Cerebellar cortex (tissue), 1 donor: ENCODE measurements around the gene SPG21.

ENCODE experiments used
- DNase-seq: peaks from one replicate; pipeline ENCODE4 v3.0.0-alpha.2; 2015; ENCODE audit warnings: low spot score

SPG21 gene

DNA sequence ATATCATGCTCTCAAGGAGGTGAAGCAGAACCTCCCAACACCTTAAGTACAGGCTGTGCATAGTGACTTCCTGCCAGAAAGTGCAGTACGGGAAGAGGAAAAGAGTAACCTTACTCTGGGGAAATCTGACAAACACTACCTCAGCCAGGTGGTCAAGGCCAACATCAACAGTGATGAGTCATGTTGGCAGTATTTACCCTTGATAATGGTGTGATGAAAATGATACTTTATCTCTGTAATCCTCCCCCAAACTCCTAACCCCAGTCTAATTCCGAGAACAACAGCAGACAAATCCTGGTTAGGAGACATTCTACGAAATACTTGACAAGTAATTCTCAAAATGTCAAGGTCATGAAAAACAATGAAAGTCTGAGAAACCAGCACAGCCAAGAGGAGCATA, 51.5 kb downstream of the SPG21 start:
- DNase-seq, result no peak

DNA sequence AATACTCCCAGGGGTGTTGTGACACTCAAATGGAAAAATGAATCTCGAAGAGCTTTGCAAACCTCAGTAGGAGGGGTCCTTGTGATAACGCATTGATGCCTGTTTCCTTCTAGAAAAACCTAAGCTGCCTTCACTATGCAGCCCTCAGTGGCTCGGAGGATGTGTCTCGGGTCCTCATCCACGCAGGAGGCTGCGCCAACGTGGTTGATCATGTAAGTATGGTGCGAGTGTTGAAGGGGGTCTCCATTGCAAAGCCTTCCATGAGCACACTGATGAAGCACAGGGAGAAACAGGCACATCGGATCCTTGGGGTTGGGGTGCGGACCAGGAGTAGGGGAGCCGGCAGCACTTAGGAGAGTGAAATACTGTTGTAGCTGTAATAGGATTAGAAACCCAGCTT, 55.7 kb downstream of the SPG21 start:
- no peak for DNase-seq

DNA sequence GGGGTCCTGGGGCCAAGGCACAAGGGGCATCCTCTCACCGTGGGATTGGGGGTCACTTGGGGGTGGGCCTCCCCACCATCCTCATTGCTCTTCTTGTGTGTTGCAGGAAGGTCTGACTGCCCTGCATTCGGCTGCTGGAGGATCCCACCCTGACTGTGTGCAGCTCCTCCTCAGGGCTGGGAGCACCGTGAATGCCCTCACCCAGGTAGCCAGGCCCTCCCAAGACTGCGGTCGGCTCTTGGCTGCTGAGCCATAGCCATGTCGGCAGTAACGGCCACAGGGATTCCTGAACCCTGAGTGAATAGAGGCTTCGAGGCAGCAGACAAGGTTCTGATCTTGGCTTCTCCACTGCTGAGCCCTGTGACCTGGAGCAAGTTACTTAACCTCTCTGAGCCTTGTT, 58.3 kb downstream of the SPG21 start:
- no peak for DNase-seq

DNA sequence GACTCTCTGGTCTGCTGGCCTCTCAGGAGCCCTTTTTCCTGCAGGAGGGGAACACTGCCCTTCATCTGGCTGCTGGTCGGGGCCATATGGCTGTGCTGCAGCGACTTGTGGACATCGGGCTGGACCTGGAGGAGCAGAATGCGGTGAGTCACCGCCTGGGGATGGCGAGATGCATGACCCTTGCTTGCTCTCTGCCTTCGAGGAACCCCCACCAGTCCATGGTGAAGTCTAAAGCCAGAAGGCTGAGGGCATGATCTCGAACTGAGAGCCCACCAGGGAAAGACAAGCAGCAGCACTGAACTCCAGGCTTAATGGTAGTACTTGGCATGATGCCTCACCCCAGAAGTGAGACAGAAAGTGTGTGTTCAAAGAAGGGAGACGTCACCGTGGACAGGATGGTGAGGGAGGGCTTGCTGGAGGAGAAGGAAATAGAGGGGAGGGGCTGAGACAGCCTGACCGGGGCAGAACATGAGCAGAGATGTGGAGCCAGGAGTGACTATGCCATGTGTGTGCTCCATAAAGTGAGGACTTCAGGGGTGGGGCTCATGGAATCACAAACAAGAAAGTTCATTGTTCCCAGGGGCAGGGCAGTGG, 58.8 kb downstream of the SPG21 start:
- DNase-seq, result peak; percentile 18

- DNase-seq, result no peak
Measured at GRCh38 chr15:64930019-64930652, 59.6 kb downstream of the SPG21 start.

DNA sequence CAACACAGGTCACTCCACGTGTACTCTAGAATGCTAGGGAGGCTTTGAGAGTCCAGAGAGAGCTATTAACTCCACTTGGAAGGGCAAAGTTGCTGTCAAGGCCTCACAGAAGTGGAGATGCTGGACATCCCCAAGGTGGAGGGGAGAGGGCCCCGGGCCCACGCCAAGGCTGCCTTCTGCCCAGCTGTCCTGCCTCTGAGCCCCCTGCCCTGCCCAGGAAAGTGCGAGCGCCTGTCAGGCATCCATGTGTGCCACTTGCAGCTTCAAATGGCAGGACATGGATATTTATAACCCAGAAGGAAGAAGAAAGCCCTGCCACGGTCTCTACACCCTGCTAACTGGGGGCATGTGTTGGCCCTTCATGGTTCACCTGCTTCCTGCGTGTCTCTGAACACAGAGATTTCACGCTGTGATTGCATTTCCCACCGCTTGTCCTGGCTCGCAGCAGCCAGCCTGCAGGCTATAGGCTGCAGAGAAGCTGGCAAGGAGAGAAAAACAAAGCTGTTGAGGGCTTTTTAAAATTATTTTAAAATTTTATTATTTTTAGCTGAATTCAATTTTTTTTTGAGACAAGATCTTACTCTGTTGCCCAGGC, 61.0 kb downstream of the SPG21 start:
- DNase-seq, result no peak

GRCh38 chr15:64926661-64927060, 63.1 kb downstream of the SPG21 start:
- no peak for DNase-seq

- no peak for DNase-seq
Measured at GRCh38 chr15:64925335-64926330, 64.1 kb downstream of the SPG21 start.

GRCh38 chr15:64923546-64923945, 66.2 kb downstream of the SPG21 start:
- DNase-seq, result no peak

- no peak for DNase-seq
Measured at GRCh38 chr15:64921711-64922110, 68.0 kb downstream of the SPG21 start.

GRCh38 chr15:64919721-64920120, 70.0 kb downstream of the SPG21 start:
- DNase-seq, result no peak

DNA sequence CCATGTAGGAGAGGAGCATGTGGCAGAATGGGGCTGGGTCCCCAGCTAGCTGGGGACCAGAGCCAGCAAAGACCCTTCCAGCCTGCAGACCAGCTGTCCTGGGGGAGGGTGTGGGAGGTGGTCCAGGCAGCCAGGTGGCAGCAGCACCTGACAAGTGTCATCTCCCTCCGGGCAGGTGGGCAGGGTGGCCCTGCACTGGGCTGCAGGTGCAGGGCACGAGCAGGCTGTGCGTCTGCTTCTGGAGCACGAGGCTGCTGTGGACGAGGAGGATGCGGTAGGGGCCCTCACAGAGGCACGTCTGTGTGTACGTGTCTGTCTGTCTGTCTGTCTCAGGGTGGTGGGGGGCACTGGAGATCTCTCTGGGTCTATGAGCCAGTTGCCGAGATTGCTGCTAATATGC, 72.5 kb downstream of the SPG21 start:
- DNase-seq, result no peak

DNA sequence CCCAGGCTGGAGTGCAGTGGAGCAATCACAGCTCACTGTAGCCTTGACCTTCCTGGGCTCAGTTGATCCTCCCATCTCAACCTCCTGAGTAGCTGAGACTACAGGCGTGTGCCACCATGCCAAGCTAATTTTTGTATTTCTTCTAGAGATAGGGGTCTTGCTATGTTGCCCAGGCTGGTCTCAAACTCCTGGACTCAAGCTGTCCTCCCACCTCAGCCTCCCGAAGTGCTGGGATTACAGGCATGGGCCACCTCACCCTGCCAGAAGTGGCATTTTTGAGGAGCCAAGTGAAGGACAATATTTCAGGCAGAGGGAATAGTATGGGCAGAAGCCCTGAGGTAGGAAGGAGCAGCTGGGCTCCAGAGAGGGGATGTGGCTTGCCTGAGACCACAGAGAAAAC, 73.3 kb downstream of the SPG21 start:
- no peak for DNase-seq

DNA sequence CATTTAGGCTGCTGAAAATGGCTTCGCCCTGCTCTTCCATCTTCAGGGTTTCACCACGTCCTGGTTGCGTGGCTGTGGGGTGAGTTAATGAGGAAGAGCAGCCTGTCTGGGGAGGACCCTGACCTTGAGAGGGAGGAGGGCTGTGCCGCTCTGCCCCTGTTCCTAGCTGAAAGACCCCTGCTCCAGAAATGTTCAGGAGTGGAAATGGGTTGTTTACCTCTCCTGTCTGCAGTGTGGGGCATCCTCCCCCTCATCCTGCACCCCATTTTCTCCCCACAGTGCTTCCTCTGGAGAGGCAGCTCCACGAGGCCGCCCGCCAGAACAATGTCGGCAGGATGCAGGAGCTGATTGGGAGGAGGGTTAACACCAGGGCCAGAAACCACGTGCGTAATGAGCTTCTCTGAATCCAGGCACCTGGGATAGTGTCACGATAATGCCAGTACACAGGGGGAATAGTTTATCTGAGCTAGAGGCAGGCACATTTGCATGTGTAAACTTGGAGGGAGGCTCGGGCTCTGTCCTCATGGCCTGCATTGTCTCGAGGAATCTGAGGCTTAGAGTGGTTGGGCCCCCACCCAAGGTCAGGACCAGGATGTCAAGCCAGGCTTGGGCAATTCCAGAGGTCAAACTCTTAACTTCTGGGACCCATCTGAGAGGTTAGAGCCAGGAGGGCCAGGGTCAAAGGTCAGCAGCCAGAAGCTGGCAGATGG, 74.0 kb downstream of the SPG21 start:
- no peak for DNase-seq
